K562 (cell line): ENCODE results near the gene LRRFIP2.

Source experiments
- BDP1 ChIP-seq: IDR thresholded peaks from 3 replicates; pipeline ENCODE4 v1.6.1; 2011; ENCODE audit not compliant: insufficient read length, insufficient read depth
- BRCA1 ChIP-seq, 2 experiments: fragments of 450-650 bp in 1 of 2; sonication (generic) in 1 of 2; formaldehyde crosslinking in 1 of 2; IDR thresholded peaks; 2 replicates each; pipeline versions ENCODE4 v1.5.0 to v1.6.1; 2017 to 2020; ENCODE audit warnings: mild to moderate bottlenecking in 1 of 2, missing genetic modification reagents in 1 of 2
- EGR1 ChIP-seq: fragments of 450-650 bp; conservative IDR thresholded peaks from 2 replicates; pipeline ENCODE4 v1.6.1; 2017; ENCODE audit warnings: mild to moderate bottlenecking
- GATA2 ChIP-seq: sonication (generic); formaldehyde crosslinking; IDR thresholded peaks from 2 replicates; pipeline ENCODE4 v1.4.0; 2020; ENCODE audit warnings: mild to moderate bottlenecking, missing genetic modification reagents
- KAT8 ChIP-seq: fragments of 450-650 bp; IDR thresholded peaks from 2 replicates; pipeline ENCODE4 v1.6.1; 2016; ENCODE audit warnings: low read depth, mild to moderate bottlenecking
- SIN3A ChIP-seq, 2 experiments: fragments of 150-350 bp in 1 of 2; IDR thresholded peaks; 2 replicates each; pipeline ENCODE4 v1.6.1; 2011 to 2016; ENCODE audit warnings: borderline replicate concordance in 2 of 2, low read depth in 2 of 2, low read length in 2 of 2, mild to moderate bottlenecking in 2 of 2, moderate library complexity in 2 of 2; ENCODE audit not compliant: control insufficient read depth in 1 of 2
- WHSC1 ChIP-seq: IDR thresholded peaks from one replicate; pipeline ENCODE4 v1.6.1; 2012; ENCODE audit warnings: low read length, control low read depth, inconsistent platforms
- ZBTB8A ChIP-seq: fragments of 450-650 bp; IDR thresholded peaks from 2 replicates; pipeline ENCODE4 v1.6.1; 2018; ENCODE audit warnings: mild to moderate bottlenecking, moderate library complexity; ENCODE audit not compliant: partially characterized antibody
- ZNF184 ChIP-seq: sonication (generic); formaldehyde crosslinking; IDR thresholded peaks from 2 replicates; pipeline ENCODE4 v1.5.0; 2020; ENCODE audit warnings: missing genetic modification reagents
- ZNF217 ChIP-seq: sonication (generic); formaldehyde crosslinking; IDR thresholded peaks from 2 replicates; pipeline ENCODE4 v1.8.0; 2022; ENCODE audit warnings: mild to moderate bottlenecking, missing genetic modification reagents
- TF ChIP-seq, protein P1 (sequence below): fragments of 250-450 bp; sonication (Bioruptor Pico); IDR thresholded peaks from 2 replicates; pipeline ENCODE4 v1.5.0; 2021
- TF ChIP-seq, protein P2 (sequence below): fragments of 450-650 bp; IDR thresholded peaks from 2 replicates; pipeline ENCODE4 v1.6.1; 2016; ENCODE audit warnings: low read depth, mild to moderate bottlenecking, moderate library complexity
- TF ChIP-seq, protein P3 (sequence below), 3 experiments: IDR thresholded peaks in 2 of 3; conservative IDR thresholded peaks in 1 of 3; 2 replicates each; pipeline ENCODE4 v1.5.1; 2011 to 2012; ENCODE audit warnings: low read length in 3 of 3, mild to moderate bottlenecking in 3 of 3, control low read depth in 2 of 3, improper control_type of control experiment in 1 of 3, inconsistent platforms in 1 of 3, low read depth in 1 of 3, mixed read lengths in 1 of 3, moderate library complexity in 1 of 3; ENCODE audit not compliant: insufficient read depth in 2 of 3
- TF ChIP-seq, protein P4 (sequence below): sonication (generic); formaldehyde crosslinking; IDR thresholded peaks from 2 replicates; pipeline ENCODE4 v1.8.1; 2023; ENCODE audit warnings: missing genetic modification reagents, mild to moderate bottlenecking, borderline replicate concordance

DNA sequence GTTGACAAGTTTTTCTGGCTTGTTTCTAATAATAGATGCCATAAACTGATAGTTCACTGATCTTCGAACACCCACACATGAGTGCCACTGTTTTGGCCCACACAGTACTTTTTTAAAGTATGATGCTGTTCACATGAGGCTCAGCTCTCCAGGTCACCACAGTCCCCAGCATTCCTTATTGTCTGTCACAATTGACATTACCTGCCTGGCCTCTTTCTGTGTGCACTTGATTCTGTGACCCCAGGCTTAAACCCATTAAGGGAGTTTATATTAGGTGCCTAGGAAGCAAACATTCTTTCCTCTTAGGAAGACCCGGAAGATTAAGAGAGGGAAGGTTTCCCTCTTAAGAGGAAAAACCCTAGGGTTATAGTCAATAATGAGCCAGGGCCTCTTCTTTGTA, 24.2 kb upstream of the LRRFIP2 start:
- TF ChIP-seq BRCA1 (IDR thresholded peaks at IDR 0.05) = no peak
- TF ChIP-seq BRCA1 (CRISPR knock-in tag; IDR thresholded peaks at IDR 0.05) = no peak
- TF ChIP-seq, protein P1, sequence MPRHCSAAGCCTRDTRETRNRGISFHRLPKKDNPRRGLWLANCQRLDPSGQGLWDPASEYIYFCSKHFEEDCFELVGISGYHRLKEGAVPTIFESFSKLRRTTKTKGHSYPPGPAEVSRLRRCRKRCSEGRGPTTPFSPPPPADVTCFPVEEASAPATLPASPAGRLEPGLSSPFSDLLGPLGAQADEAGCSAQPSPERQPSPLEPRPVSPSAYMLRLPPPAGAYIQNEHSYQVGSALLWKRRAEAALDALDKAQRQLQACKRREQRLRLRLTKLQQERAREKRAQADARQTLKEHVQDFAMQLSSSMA (CRISPR knock-in tag) = no peak
- TF ChIP-seq, protein P2, sequence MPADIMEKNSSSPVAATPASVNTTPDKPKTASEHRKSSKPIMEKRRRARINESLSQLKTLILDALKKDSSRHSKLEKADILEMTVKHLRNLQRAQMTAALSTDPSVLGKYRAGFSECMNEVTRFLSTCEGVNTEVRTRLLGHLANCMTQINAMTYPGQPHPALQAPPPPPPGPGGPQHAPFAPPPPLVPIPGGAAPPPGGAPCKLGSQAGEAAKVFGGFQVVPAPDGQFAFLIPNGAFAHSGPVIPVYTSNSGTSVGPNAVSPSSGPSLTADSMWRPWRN = no peak
- TF ChIP-seq, protein P3, sequence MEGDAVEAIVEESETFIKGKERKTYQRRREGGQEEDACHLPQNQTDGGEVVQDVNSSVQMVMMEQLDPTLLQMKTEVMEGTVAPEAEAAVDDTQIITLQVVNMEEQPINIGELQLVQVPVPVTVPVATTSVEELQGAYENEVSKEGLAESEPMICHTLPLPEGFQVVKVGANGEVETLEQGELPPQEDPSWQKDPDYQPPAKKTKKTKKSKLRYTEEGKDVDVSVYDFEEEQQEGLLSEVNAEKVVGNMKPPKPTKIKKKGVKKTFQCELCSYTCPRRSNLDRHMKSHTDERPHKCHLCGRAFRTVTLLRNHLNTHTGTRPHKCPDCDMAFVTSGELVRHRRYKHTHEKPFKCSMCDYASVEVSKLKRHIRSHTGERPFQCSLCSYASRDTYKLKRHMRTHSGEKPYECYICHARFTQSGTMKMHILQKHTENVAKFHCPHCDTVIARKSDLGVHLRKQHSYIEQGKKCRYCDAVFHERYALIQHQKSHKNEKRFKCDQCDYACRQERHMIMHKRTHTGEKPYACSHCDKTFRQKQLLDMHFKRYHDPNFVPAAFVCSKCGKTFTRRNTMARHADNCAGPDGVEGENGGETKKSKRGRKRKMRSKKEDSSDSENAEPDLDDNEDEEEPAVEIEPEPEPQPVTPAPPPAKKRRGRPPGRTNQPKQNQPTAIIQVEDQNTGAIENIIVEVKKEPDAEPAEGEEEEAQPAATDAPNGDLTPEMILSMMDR (IDR thresholded peaks at IDR 0.05 in 2 of 3, conservative IDR thresholded peaks at IDR 0.05 in 1 of 3; ENCODE audit: insufficient read depth in 2 of 3, low read depth in 1 of 3, low read length in 3 of 3) = no peak
- no peak for TF ChIP-seq WHSC1
- no peak for TF ChIP-seq GATA2 (CRISPR knock-in tag)
- TF ChIP-seq ZNF184 = no peak
- TF ChIP-seq SIN3A (IDR thresholded peaks at IDR 0.05; ENCODE audit: borderline replicate concordance in 2 of 2, control insufficient read depth in 1 of 2, low read depth in 2 of 2, low read length in 2 of 2) = no peak
- TF ChIP-seq ZBTB8A = no peak
- TF ChIP-seq KAT8 = no peak
- no peak for TF ChIP-seq ZNF217 (CRISPR knock-in tag)
- no peak for TF ChIP-seq EGR1
- no peak for TF ChIP-seq BDP1
- TF ChIP-seq, protein P4, sequence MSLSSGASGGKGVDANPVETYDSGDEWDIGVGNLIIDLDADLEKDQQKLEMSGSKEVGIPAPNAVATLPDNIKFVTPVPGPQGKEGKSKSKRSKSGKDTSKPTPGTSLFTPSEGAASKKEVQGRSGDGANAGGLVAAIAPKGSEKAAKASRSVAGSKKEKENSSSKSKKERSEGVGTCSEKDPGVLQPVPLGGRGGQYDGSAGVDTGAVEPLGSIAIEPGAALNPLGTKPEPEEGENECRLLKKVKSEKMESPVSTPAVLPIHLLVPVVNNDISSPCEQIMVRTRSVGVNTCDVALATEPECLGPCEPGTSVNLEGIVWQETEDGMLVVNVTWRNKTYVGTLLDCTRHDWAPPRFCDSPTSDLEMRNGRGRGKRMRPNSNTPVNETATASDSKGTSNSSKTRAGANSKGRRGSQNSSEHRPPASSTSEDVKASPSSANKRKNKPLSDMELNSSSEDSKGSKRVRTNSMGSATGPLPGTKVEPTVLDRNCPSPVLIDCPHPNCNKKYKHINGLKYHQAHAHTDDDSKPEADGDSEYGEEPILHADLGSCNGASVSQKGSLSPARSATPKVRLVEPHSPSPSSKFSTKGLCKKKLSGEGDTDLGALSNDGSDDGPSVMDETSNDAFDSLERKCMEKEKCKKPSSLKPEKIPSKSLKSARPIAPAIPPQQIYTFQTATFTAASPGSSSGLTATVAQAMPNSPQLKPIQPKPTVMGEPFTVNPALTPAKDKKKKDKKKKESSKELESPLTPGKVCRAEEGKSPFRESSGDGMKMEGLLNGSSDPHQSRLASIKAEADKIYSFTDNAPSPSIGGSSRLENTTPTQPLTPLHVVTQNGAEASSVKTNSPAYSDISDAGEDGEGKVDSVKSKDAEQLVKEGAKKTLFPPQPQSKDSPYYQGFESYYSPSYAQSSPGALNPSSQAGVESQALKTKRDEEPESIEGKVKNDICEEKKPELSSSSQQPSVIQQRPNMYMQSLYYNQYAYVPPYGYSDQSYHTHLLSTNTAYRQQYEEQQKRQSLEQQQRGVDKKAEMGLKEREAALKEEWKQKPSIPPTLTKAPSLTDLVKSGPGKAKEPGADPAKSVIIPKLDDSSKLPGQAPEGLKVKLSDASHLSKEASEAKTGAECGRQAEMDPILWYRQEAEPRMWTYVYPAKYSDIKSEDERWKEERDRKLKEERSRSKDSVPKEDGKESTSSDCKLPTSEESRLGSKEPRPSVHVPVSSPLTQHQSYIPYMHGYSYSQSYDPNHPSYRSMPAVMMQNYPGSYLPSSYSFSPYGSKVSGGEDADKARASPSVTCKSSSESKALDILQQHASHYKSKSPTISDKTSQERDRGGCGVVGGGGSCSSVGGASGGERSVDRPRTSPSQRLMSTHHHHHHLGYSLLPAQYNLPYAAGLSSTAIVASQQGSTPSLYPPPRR (CRISPR knock-in tag) = no peak
